Hepatocyte (in vitro differentiated cells): ENCODE measurements around the gene ADGRV1. TPM values are rescaled to one million over a fixed set of nuclear protein-coding genes. Genes with fewer than 3 reads are reported as not detected.

Experiments used
- DNase-seq: peaks from one replicate; pipeline ENCODE4 v3.0.0-alpha.2; 2016; ENCODE audit warnings: low spot score
- H2AFZ ChIP-seq: fragments of 200-600 bp; sonication (generic); 2 replicates; pipeline ENCODE4 v1.6.0; 2016; ENCODE audit warnings: antibody characterized with exemption, mild to moderate bottlenecking
- H3K27ac ChIP-seq: fragments of 200-600 bp; sonication (generic); 2 replicates; pipeline ENCODE4 v1.5.1; 2016; ENCODE audit warnings: mild to moderate bottlenecking
- H3K27me3 ChIP-seq: fragments of 200-600 bp; sonication (generic); 2 replicates; pipeline ENCODE4 v1.6.1; 2016
- H3K36me3 ChIP-seq: fragments of 200-600 bp; sonication (generic); replicated peaks from 2 replicates; pipeline ENCODE4 v1.5.1; 2016; ENCODE audit warnings: low read depth; ENCODE audit not compliant: insufficient read depth
- H3K4me1 ChIP-seq: fragments of 200-600 bp; sonication (generic); 2 replicates; pipeline ENCODE4 v1.5.1; 2016; ENCODE audit warnings: mild to moderate bottlenecking, moderate library complexity; ENCODE audit not compliant: insufficient read depth
- H3K4me2 ChIP-seq: fragments of 200-600 bp; sonication (generic); 2 replicates; pipeline ENCODE4 v1.6.0; 2016
- H3K4me3 ChIP-seq: fragments of 200-600 bp; sonication (generic); 2 replicates; pipeline ENCODE4 v1.5.1; 2016; ENCODE audit warnings: mild to moderate bottlenecking
- H3K79me2 ChIP-seq: fragments of 200-600 bp; sonication (generic); 2 replicates; pipeline ENCODE4 v1.6.0; 2017; ENCODE audit warnings: mild to moderate bottlenecking
- H3K9me2 ChIP-seq: fragments of 200-600 bp; sonication (generic); replicated peaks from 2 replicates; pipeline ENCODE4 v1.6.0; 2017; ENCODE audit warnings: mild to moderate bottlenecking; ENCODE audit not compliant: insufficient read depth
- H3K9me3 ChIP-seq: fragments of 200-600 bp; sonication (generic); 2 replicates; pipeline ENCODE4 v1.5.1; 2016; ENCODE audit warnings: low read depth, mild to moderate bottlenecking
- H4K20me1 ChIP-seq: fragments of 200-600 bp; sonication (generic); 2 replicates; pipeline ENCODE4 v1.6.0; 2016; ENCODE audit warnings: mild to moderate bottlenecking; ENCODE audit not compliant: insufficient read depth, poor library complexity, severe bottlenecking
- EZH2 ChIP-seq: fragments of 200-600 bp; sonication (generic); IDR thresholded peaks from 2 replicates; pipeline ENCODE4 v1.6.1; 2016; ENCODE audit warnings: antibody characterized with exemption, mild to moderate bottlenecking, borderline replicate concordance
- EZH2phosphoT487 ChIP-seq: fragments of 200-600 bp; sonication (generic); IDR thresholded peaks from one replicate; pipeline ENCODE4 v1.6.1; 2018; ENCODE audit warnings: antibody characterized with exemption, mild to moderate bottlenecking, low read depth, moderate library complexity; ENCODE audit not compliant: unreplicated experiment, severe bottlenecking
- WGBS: methylation state at CpG from one replicate; pipeline ENCODE4 v1.1.6; 2016; ENCODE audit warnings: low lambda C conversion rate; ENCODE audit errors: missing lambda C conversion rate; 5-methylcytosine and 5-hydroxymethylcytosine counted together
- polyA plus RNA-seq: library from polyadenylated mRNA; unstranded; fragments of >200 nt; fragmentation: Nextera tagmentation; extraction: Ambion mirVana; gene quantifications from 2 replicates; pipeline ENCODE4 v1.2.1, GENCODE V29; 2016
- total RNA-seq: library from RNA; depleted of rRNA; stranded (reverse); fragments of >200 nt; gene quantifications from 2 replicates; pipeline ENCODE4 v1.2.3, GENCODE V29; 2014
- TF ChIP-seq, protein P1 (sequence below): fragments of 200-600 bp; sonication (generic); IDR thresholded peaks from 2 replicates; pipeline ENCODE4 v1.5.1; 2016; ENCODE audit warnings: antibody characterized with exemption, mild to moderate bottlenecking; ENCODE audit not compliant: poor library complexity

The ADGRV1 gene
- total and polyA plus RNA-seq, 2 experiments from 2014 or later, result 74.9 to 88.3 TPM

GRCh38 chr5:90549223-90549622 is 9.4 kb upstream of the ADGRV1 start:
- H3K79me2 ChIP-seq, result no peaks in the 10 kb centered on the region
- no peaks in the 10 kb centered on the region for H3K9me2 ChIP-seq
- no peak overlapping the region for H3K27ac ChIP-seq
- no peak overlapping the region for H2AFZ ChIP-seq
- peaks cover 9% of the 10 kb centered on the region for H3K4me1 ChIP-seq
- H3K27me3 ChIP-seq, result no peaks in the 10 kb centered on the region
- DNase-seq, result no peak
- H3K36me3 ChIP-seq, result no peaks in the 10 kb centered on the region
- no peak overlapping the region for H3K4me2 ChIP-seq
- H4K20me1 ChIP-seq, result no peaks in the 10 kb centered on the region
- no peak overlapping the region for H3K4me3 ChIP-seq
- no peaks in the 10 kb centered on the region for H3K9me3 ChIP-seq
- TF ChIP-seq, protein P1, sequence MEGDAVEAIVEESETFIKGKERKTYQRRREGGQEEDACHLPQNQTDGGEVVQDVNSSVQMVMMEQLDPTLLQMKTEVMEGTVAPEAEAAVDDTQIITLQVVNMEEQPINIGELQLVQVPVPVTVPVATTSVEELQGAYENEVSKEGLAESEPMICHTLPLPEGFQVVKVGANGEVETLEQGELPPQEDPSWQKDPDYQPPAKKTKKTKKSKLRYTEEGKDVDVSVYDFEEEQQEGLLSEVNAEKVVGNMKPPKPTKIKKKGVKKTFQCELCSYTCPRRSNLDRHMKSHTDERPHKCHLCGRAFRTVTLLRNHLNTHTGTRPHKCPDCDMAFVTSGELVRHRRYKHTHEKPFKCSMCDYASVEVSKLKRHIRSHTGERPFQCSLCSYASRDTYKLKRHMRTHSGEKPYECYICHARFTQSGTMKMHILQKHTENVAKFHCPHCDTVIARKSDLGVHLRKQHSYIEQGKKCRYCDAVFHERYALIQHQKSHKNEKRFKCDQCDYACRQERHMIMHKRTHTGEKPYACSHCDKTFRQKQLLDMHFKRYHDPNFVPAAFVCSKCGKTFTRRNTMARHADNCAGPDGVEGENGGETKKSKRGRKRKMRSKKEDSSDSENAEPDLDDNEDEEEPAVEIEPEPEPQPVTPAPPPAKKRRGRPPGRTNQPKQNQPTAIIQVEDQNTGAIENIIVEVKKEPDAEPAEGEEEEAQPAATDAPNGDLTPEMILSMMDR, result no peak
- TF ChIP-seq EZH2, result no peak

DNA sequence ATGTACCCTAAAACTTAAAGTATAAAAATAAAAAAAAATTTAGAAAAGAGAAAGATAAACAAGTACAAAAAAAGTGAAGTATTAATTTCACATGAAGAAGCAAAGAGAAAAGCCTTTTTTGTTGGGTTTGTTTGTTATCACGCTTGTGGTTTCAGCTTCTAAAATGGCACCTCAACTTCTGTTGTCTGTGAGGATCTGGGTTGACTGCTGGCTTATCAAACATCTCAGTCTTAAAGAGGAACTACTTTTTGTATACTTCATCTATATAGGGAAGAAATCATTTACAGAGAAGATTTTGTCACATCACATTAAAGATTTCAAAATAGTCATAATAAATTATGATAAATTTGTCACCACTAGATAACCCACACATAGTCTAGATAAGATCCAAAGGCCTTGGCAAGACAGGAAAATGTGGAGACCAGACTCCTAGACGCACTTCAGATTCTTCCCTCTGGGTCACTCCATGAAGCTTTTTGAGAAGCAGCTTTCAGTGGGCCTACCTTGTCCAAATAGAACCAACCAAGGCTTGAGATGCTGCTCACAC is 8.8 kb upstream of the ADGRV1 start:
- Histone ChIP-seq H3K4me2 (no peak overlapping the region), H4K20me1 (no peaks in the 10 kb centered on the region), H3K4me3 (no peak overlapping the region), H3K9me2 (no peaks in the 10 kb centered on the region), H3K36me3 (no peaks in the 10 kb centered on the region), H3K79me2 (no peaks in the 10 kb centered on the region), H3K27me3 (no peaks in the 10 kb centered on the region), H2AFZ (no peak overlapping the region), H3K27ac (no peak overlapping the region), H3K4me1 (peaks cover 9% of the 10 kb centered on the region), H3K9me3 (no peaks in the 10 kb centered on the region)
- no peak for DNase-seq
- 84% methylated on average over 2 of the region's 2 CpGs for WGBS
- no peak for TF ChIP-seq EZH2phosphoT487
- TF ChIP-seq, protein P1, result no peak
- TF ChIP-seq EZH2, result no peak

DNA sequence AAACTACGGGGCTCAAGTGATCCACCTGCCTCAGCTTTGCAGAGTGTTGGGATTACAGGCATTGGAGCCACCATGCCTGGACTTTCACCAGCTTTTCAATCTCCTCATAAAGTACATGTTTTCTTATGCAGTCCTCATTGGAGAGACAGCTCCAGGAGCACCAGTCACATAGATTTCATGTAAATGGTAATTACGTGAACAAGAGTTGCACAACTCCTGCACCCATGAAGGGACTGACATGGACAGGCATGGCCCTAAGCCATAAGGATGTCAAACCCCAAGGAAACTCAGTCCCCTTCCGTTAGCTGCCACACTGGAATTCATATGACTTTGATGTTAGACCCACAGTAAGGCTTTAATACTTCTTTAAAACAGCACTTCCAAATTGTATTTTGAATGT is 7.6 kb upstream of the ADGRV1 start:
- WGBS, result 83% methylated on average over 3 of the region's 3 CpGs
- no peaks in the 10 kb centered on the region for H3K27me3 ChIP-seq
- no peaks in the 10 kb centered on the region for H3K9me2 ChIP-seq
- no peak for DNase-seq
- no peaks in the 10 kb centered on the region for H4K20me1 ChIP-seq
- no peak overlapping the region for H3K4me3 ChIP-seq
- no peak overlapping the region for H3K27ac ChIP-seq
- H2AFZ ChIP-seq, result no peak overlapping the region
- H3K79me2 ChIP-seq, result no peaks in the 10 kb centered on the region
- no peaks in the 10 kb centered on the region for H3K9me3 ChIP-seq
- TF ChIP-seq EZH2, result no peak
- TF ChIP-seq EZH2phosphoT487, result no peak
- TF ChIP-seq, protein P1, result no peak
- peaks cover 9% of the 10 kb centered on the region for H3K4me1 ChIP-seq
- no peak overlapping the region for H3K4me2 ChIP-seq
- no peaks in the 10 kb centered on the region for H3K36me3 ChIP-seq

GRCh38 chr5:90551376-90551775 is 7.2 kb upstream of the ADGRV1 start:
- WGBS, result 78% methylated on average over 5 of the region's 5 CpGs

More at GRCh38 chr5:90551376-90551775, 7.2 kb upstream of the ADGRV1 start:
- no peaks in the 10 kb centered on the region for H3K36me3 ChIP-seq
- H3K27ac ChIP-seq, result no peak overlapping the region
- no peaks in the 10 kb centered on the region for H4K20me1 ChIP-seq
- no peak for DNase-seq
- TF ChIP-seq EZH2phosphoT487, result no peak
- TF ChIP-seq EZH2, result no peak
- TF ChIP-seq, protein P1, result no peak
- no peaks in the 10 kb centered on the region for H3K9me3 ChIP-seq
- no peaks in the 10 kb centered on the region for H3K79me2 ChIP-seq
- H3K4me1 ChIP-seq, result peaks cover 9% of the 10 kb centered on the region
- no peaks in the 10 kb centered on the region for H3K9me2 ChIP-seq
- H3K27me3 ChIP-seq, result no peaks in the 10 kb centered on the region
- H2AFZ ChIP-seq, result no peak overlapping the region
- no peak overlapping the region for H3K4me3 ChIP-seq
- no peak overlapping the region for H3K4me2 ChIP-seq
